CD4-positive, alpha-beta memory T cell (primary cell): ENCODE measurements around the gene GBP3. TPM values are rescaled to one million over a fixed set of nuclear protein-coding genes. Genes with fewer than 3 reads are reported as not detected.
"Not testable (repeated sequence)": the region's sequence is repeated elsewhere in the genome, so short reads cannot be mapped to it uniquely, and the experiment has no call there.

ENCODE experiments used
- CTCF ChIA-PET: fragments of 350-600 bp; sonication (Branson Sonifier 250); formaldehyde crosslinking; loops from one replicate; lab custom pipeline; 2021; ENCODE audit warnings: inconsistent platforms; ENCODE audit not compliant: partially characterized antibody; lab: Charles Lee
- POLR2A ChIA-PET: fragments of 350-600 bp; sonication (Branson Sonifier 250); formaldehyde crosslinking; loops from one replicate; lab custom pipeline; 2021; ENCODE audit not compliant: partially characterized antibody; lab: Charles Lee
- DNase-seq, 5 donors: peaks; one replicate each; pipeline versions ENCODE4 v3.0.0 to v3.0.0-alpha.2; 2020 to 2022; ENCODE audit warnings: mixed read lengths in 1 of 5
- H3K27ac ChIP-seq: one replicate; pipeline ENCODE4 v1.7.0; 2013; ENCODE audit warnings: low read depth, low read length
- H3K27me3 ChIP-seq: 2 replicates; pipeline ENCODE4 v1.7.0; 2013; ENCODE audit warnings: mild to moderate bottlenecking, low read length, moderate library complexity; ENCODE audit not compliant: insufficient read depth
- H3K36me3 ChIP-seq: 2 replicates; pipeline ENCODE4 v1.7.0; 2013; ENCODE audit warnings: mild to moderate bottlenecking, low read length, moderate library complexity; ENCODE audit not compliant: insufficient read depth
- H3K4me1 ChIP-seq: 2 replicates; pipeline ENCODE4 v1.7.0; 2013; ENCODE audit warnings: mild to moderate bottlenecking, low read length, moderate library complexity; ENCODE audit not compliant: insufficient read depth
- H3K4me3 ChIP-seq, 2 donors: one replicate each; pipeline ENCODE4 v1.7.0; 2013; ENCODE audit warnings: low read length in 2 of 2, mild to moderate bottlenecking in 1 of 2
- H3K9me3 ChIP-seq, 2 donors: one replicate each; pipeline ENCODE4 v1.7.0; 2013; ENCODE audit warnings: low read length in 2 of 2, control low read depth in 1 of 2; ENCODE audit not compliant: control insufficient read depth in 1 of 2
- H3K27ac Mint-ChIP-seq, 7 donors: one replicate each; pipeline ENCODE4 v1.8.0; 2020 to 2021; ENCODE audit warnings: mixed read lengths in 7 of 7, mild to moderate bottlenecking in 6 of 7, inconsistent platforms in 3 of 7, moderate library complexity in 3 of 7
- H3K27me3 Mint-ChIP-seq, 2 donors: one replicate each; pipeline ENCODE4 v1.8.0; 2020 to 2021; ENCODE audit warnings: mixed read lengths in 2 of 2
- H3K36me3 Mint-ChIP-seq, 2 donors: one replicate each; pipeline ENCODE4 v1.8.0; 2020 to 2021; ENCODE audit warnings: mixed read lengths in 2 of 2, inconsistent platforms in 1 of 2, mild to moderate bottlenecking in 1 of 2
- H3K4me1 Mint-ChIP-seq, 4 donors: one replicate each; pipeline ENCODE4 v1.8.0; 2020 to 2021; ENCODE audit warnings: mixed read lengths in 4 of 4, mild to moderate bottlenecking in 1 of 4
- H3K4me3 Mint-ChIP-seq, 8 donors: one replicate each; pipeline ENCODE4 v1.8.0; 2020 to 2021; ENCODE audit warnings: mixed read lengths in 8 of 8, mild to moderate bottlenecking in 7 of 8, moderate library complexity in 6 of 8, inconsistent platforms in 3 of 8
- H3K9me3 Mint-ChIP-seq, 8 donors: one replicate each; pipeline ENCODE4 v1.8.0; 2020 to 2021; ENCODE audit warnings: mixed read lengths in 8 of 8, mild to moderate bottlenecking in 5 of 8, inconsistent platforms in 3 of 8, moderate library complexity in 1 of 8
- intact Hi-C: fragments of 100-400 bp; cut with micrococcal nuclease; formaldehyde crosslinking; loops from one replicate; pipeline ENCODE4 v1.15.1; 2023
- polyA plus RNA-seq, 2 donors: library from polyadenylated mRNA; unstranded; fragments of 300-500 nt; fragmentation: Illumina TruSeq; gene quantifications; one replicate each; pipeline ENCODE4 v1.2.3, GENCODE V29; 2021
- total RNA-seq, 2 experiments: library from RNA; stranded (reverse); gene quantifications; one replicate each; pipeline ENCODE4 v1.2.3, GENCODE V29; 2021

Gene GBP3
- total and polyA plus RNA-seq, 4 experiments from 2014 or later = 6.4 to 54.1 (median 31.0) TPM

DNA sequence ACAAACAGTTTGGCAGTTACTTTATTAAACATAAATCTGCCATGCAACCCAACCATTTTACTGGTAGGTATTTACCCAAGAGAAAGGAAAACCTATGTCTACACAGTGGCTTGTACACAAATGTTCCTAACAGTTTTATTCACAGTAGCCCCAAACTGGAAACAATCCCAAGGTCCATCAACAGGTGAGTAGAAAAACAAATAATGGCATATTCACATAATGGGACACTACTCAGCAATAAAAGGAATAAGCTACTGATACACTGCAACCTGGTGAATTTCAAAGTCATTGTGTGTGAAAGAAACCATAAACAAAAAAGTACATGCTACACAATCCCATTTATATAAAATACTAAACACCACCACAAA, 42.9 kb downstream of the GBP3 start:
- no peak overlapping the region for H3K4me3 ChIP-seq
- Mint-ChIP-seq H3K4me1 (peaks cover 29 to 55% (median 41%) of the 10 kb centered on the region in 4 donors), H3K36me3 (peaks cover 32 to 57% of the 10 kb centered on the region in 2 donors), H3K27ac (peak overlapping the region in 1 of 7 donors; percentile 42), H3K27me3 (no peaks in the 10 kb centered on the region), H3K4me3 (no peak overlapping the region), H3K9me3 (no peaks in the 10 kb centered on the region)
- no peaks in the 10 kb centered on the region for H3K27me3 ChIP-seq
- no peak overlapping the region for H3K27ac ChIP-seq
- H3K9me3 ChIP-seq = no peaks in the 10 kb centered on the region
- H3K36me3 ChIP-seq = peaks cover 5% of the 10 kb centered on the region
- no peak for DNase-seq
- POLR2A ChIA-PET = interaction anchor here (1.0 kb wide), 1 partner anchor 89 kb away, joined by 3 read pairs; no protein-coding TSS in a partner anchor
- intact Hi-C loops = no loop called here
- CTCF ChIA-PET = interaction anchor here (0.9 kb wide), 1 partner anchor 472 kb away, joined by 4 read pairs; no protein-coding TSS in a partner anchor
- H3K4me1 ChIP-seq = peaks cover 34% of the 10 kb centered on the region

DNA sequence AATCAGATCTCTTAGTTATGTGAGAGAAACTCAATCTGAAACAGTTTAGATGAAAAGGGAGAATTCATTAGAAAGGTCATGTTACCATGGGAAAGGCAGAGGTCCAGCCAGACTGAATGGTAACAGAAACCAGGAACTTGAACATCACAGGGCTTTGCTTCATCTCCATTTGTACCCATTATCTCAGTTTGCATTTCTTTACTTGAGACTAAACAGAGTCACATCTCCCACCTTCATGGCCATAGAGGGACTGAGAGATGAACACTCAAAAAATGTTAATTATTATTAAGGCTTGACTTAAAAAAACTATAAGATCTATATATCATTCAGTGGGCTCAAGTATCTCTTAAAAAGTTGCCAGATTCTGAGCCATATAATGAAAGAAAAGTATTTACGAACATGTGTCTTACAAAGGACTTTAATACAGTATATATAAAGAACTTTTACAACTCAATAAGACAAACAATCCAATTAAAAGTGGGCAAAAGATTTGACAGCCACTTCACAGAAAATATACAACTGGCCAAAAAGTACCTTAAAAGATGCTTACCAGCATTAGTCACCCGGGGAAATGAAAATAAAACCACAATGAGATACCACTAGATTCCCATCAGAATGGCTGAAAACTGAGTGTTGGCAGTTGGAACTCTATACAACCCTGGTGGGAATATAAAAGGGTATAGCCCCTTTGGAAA, 43.5 kb downstream of the GBP3 start:
- peak overlapping the region in 2 of 8 donors; percentile 24 to 47 for H3K4me3 Mint-ChIP-seq
- intact Hi-C loops = no loop called here
- peaks cover 32 to 54% of the 10 kb centered on the region in 2 donors for H3K36me3 Mint-ChIP-seq
- H3K4me1 ChIP-seq = peaks cover 29% of the 10 kb centered on the region
- H3K36me3 ChIP-seq = peaks cover 5% of the 10 kb centered on the region
- ChIA-PET CTCF (no interaction called here), POLR2A (no interaction called here)
- no peak overlapping the region for H3K27ac ChIP-seq
- H3K27ac Mint-ChIP-seq = peak overlapping the region in 3 of 7 donors; percentile 42 to 79 (median 54)
- H3K4me1 Mint-ChIP-seq = peaks cover 25 to 52% (median 37%) of the 10 kb centered on the region in 4 donors
- no peaks in the 10 kb centered on the region for H3K9me3 ChIP-seq
- H3K9me3 Mint-ChIP-seq = no peaks in the 10 kb centered on the region
- no peak for DNase-seq
- H3K27me3 Mint-ChIP-seq = no peaks in the 10 kb centered on the region
- no peak overlapping the region for H3K4me3 ChIP-seq
- no peaks in the 10 kb centered on the region for H3K27me3 ChIP-seq

GRCh38 chr1:88976235-88976634, 46.4 kb downstream of the GBP3 start:
- Mint-ChIP-seq H3K4me3 (no peak overlapping the region), H3K36me3 (peaks cover 12 to 30% of the 10 kb centered on the region in 2 donors), H3K27me3 (no peaks in the 10 kb centered on the region), H3K4me1 (peaks cover 27 to 44% (median 31%) of the 10 kb centered on the region in 4 donors), H3K9me3 (no peaks in the 10 kb centered on the region), H3K27ac (no peak overlapping the region)
- no peaks in the 10 kb centered on the region for H3K27me3 ChIP-seq
- H3K9me3 ChIP-seq = no peaks in the 10 kb centered on the region
- H3K36me3 ChIP-seq = no peaks in the 10 kb centered on the region
- CTCF ChIA-PET = interaction anchor here (1.4 to 2.5 kb wide), 2 partner anchors 13 to 24 kb away, joined by 3 to 10 read pairs; no protein-coding TSS in a partner anchor
- POLR2A ChIA-PET = no interaction called here
- intact Hi-C loops = no loop called here
- no peak overlapping the region for H3K27ac ChIP-seq
- peaks cover 25% of the 10 kb centered on the region for H3K4me1 ChIP-seq
- DNase-seq = no peak
- H3K4me3 ChIP-seq = no peak overlapping the region

GRCh38 chr1:88974616-88975172, 48.0 kb downstream of the GBP3 start:
- H3K9me3 Mint-ChIP-seq, H3K36me3 ChIP-seq, H3K9me3 ChIP-seq, H3K27ac ChIP-seq, H3K27ac Mint-ChIP-seq, H3K4me3 ChIP-seq, intact Hi-C loops, H3K27me3 Mint-ChIP-seq, H3K27me3 ChIP-seq, H3K4me3 Mint-ChIP-seq, DNase-seq: not testable (repeated sequence)
- peaks cover 21 to 34% (median 25%) of the 10 kb centered on the region in 4 donors for H3K4me1 Mint-ChIP-seq
- POLR2A ChIA-PET = interaction anchor here (0.8 kb wide), 1 partner anchor 16 kb away, joined by 3 read pairs; no protein-coding TSS in a partner anchor
- H3K36me3 Mint-ChIP-seq = peaks cover 7 to 20% of the 10 kb centered on the region in 2 donors
- peaks cover 19% of the 10 kb centered on the region for H3K4me1 ChIP-seq
- CTCF ChIA-PET = interaction anchor here (1.3 to 7.9 kb wide), 10 partner anchors 10 to 480 kb away, joined by 3 to 71 read pairs (median 10); partner anchors contain the start of genes GBP1 and GBP5

DNA sequence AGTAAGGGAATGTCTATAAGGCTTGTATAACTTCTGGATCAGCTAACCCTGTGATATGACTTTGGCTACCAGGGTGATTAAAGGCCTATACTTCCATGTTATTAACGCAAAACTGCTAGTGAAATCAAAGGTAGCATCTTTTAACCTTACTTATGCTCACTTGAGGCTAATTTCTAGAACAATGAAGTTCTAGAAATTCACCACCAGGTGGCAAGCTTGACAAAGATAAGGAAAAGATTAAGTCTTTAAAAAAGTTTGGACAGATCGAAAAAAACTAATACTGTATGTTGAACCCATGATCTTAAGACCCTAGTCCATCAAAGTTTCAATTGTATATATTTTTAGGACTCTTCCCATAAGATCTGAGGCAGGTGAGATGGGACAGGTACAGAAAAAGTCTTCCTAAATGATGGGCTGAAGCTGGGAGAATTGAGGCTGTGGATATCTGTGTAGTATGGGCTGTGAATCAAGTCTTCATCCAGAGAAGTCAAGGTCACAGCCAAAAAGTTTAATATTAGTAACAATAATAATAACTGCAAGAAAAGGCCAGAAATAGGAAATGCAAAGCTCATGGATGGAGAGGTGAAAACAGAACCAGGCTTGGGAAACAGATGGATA, 49.0 kb downstream of the GBP3 start:
- H3K27me3 Mint-ChIP-seq = no peaks in the 10 kb centered on the region
- peaks cover 15 to 23% (median 15%) of the 10 kb centered on the region in 4 donors for H3K4me1 Mint-ChIP-seq
- peak overlapping the region in 3 of 7 donors; percentile 2 to 74 (median 26) for H3K27ac Mint-ChIP-seq
- ChIA-PET CTCF (interaction anchor here (0.8 to 7.9 kb wide), 21 partner anchors 11 to 882 kb away, joined by 3 to 71 read pairs (median 4); partner anchors contain the start of genes GBP1, GBP5 and GBP6), POLR2A (interaction anchor here (1.1 kb wide), 2 partner anchors 10 to 153 kb away, joined by 3 to 5 read pairs; no protein-coding TSS in a partner anchor)
- H3K36me3 Mint-ChIP-seq = peaks cover 7 to 14% of the 10 kb centered on the region in 2 donors
- H3K4me3 ChIP-seq = no peak overlapping the region
- no peaks in the 10 kb centered on the region for H3K9me3 ChIP-seq
- intact Hi-C loops = loop anchor here (1.0 kb wide), 2 partner anchors 385 to 482 kb away; no protein-coding TSS in a partner anchor
- H3K4me1 ChIP-seq = peaks cover 8% of the 10 kb centered on the region
- no peaks in the 10 kb centered on the region for H3K27me3 ChIP-seq
- no peaks in the 10 kb centered on the region for H3K9me3 Mint-ChIP-seq
- DNase-seq = peak in 4 of 5 donors; percentile 25 to 39 (median 33)
- H3K36me3 ChIP-seq = no peaks in the 10 kb centered on the region
- no peak overlapping the region for H3K27ac ChIP-seq
- peak overlapping the region in 1 of 8 donors; percentile 0 for H3K4me3 Mint-ChIP-seq

GRCh38 chr1:88961647-88962275, 60.9 kb downstream of the GBP3 start:
- Mint-ChIP-seq H3K27ac (peak overlapping the region in 1 of 7 donors; percentile 72), H3K9me3 (no peaks in the 10 kb centered on the region), H3K27me3 (no peaks in the 10 kb centered on the region), H3K4me1 (no peaks in the 10 kb centered on the region), H3K36me3 (peaks cover 73 to 75% of the 10 kb centered on the region in 2 donors), H3K4me3 (no peak overlapping the region)
- CTCF ChIA-PET = interaction anchor here (1.0 kb wide), 1 partner anchor 10 kb away, joined by 4 read pairs; no protein-coding TSS in a partner anchor
- no peaks in the 10 kb centered on the region for H3K4me1 ChIP-seq
- peaks cover 40% of the 10 kb centered on the region for H3K36me3 ChIP-seq
- no peaks in the 10 kb centered on the region for H3K9me3 ChIP-seq
- H3K27me3 ChIP-seq = no peaks in the 10 kb centered on the region
- no peak overlapping the region for H3K4me3 ChIP-seq
- intact Hi-C loops = no loop called here
- no peak for DNase-seq
- no peak overlapping the region for H3K27ac ChIP-seq
- POLR2A ChIA-PET = no interaction called here
